ENCODE data around the gene ARHGAP26.

GRCh38 chr5:142922223-142922952, 152.2 kb downstream of the ARHGAP26 start:
- TF ChIP-seq CTCF (IDR thresholded peaks at IDR 0.05) (peak; percentile 6 to 50 (median 44)), POLR2AphosphoS5 (IDR thresholded peaks at IDR 0.05) (no peak), POLR2A (IDR thresholded peaks at IDR 0.05) (no peak)

Data from sigmoid colon (tissue), 4 donors.